Testis (tissue), 3 donors: ENCODE results near the gene HMBS. TPM values are rescaled to one million over a fixed set of nuclear protein-coding genes. Genes with fewer than 3 reads are reported as not detected.
A peak's percentile ranks its signal among the peaks of the same experiment; 100 is the strongest.

Experiments
- DNase-seq: peaks from one replicate; pipeline ENCODE4 v3.0.0-alpha.2; 2019
- H3K27ac ChIP-seq, 2 donors: fragments of 200-600 bp; sonication (generic); one replicate each; pipeline ENCODE4 v1.5.1; 2019
- H3K27me3 ChIP-seq: fragments of 200-600 bp; sonication (generic); one replicate; pipeline ENCODE4 v1.5.1; 2019
- H3K36me3 ChIP-seq: fragments of 200-600 bp; sonication (generic); one replicate; pipeline ENCODE4 v1.5.1; 2017; ENCODE audit warnings: low read depth; ENCODE audit errors: missing control alignments
- H3K4me1 ChIP-seq: fragments of 200-600 bp; sonication (generic); one replicate; pipeline ENCODE4 v1.5.1; 2019
- H3K4me3 ChIP-seq, 2 donors: fragments of 200-600 bp; sonication (generic); one replicate each; pipeline ENCODE4 v1.5.1; 2017 to 2019
- H3K9me3 ChIP-seq: fragments of 200-600 bp; sonication (generic); one replicate; pipeline ENCODE4 v1.5.1; 2017
- POLR2A ChIP-seq: fragments of 450-650 bp; IDR thresholded peaks from one replicate; pipeline ENCODE4 v1.6.1; 2017; ENCODE audit warnings: antibody characterized with exemption, mild to moderate bottlenecking, moderate library complexity
- WGBS, 2 donors: methylation state at CpG; one replicate each; pipeline ENCODE4 v1.1.5; 2018; 5-methylcytosine and 5-hydroxymethylcytosine counted together
- intact Hi-C: fragments of 100-400 bp; cut with DNase I; formaldehyde crosslinking; loops from one replicate; pipeline ENCODE4 v1.15.1; 2023; ENCODE audit warnings: low total_unique reads
- polyA plus RNA-seq: library from polyadenylated mRNA; stranded (reverse); fragments of 350-450 nt; fragmentation: Illumina TruSeq; extraction: RNeasy Lipid Tissue Mini Kit (QIAGEN cat#74804); gene quantifications from one replicate; pipeline ENCODE4 v1.2.3, GENCODE V29; 2014; ENCODE audit warnings: low read depth, low replicate concordance; ENCODE audit not compliant: insufficient read depth
- total RNA-seq, 2 donors: library from RNA; depleted of rRNA; stranded (reverse); fragments of >200 nt; gene quantifications; one replicate each; pipeline ENCODE4 v1.2.3, GENCODE V29; 2016
- TF ChIP-seq, protein P1 (sequence below), 3 experiments: fragments of 450-650 bp in 2 of 3; fragments of 200-600 bp in 1 of 3; sonication (generic) in 1 of 3; IDR thresholded peaks; one replicate each; pipeline ENCODE4 v1.5.1; 2016 to 2019; ENCODE audit warnings: antibody characterized with exemption in 3 of 3, mild to moderate bottlenecking in 2 of 3, moderate library complexity in 1 of 3

Gene HMBS
- total and polyA plus RNA-seq, 3 donors from 2014 or later: 14.0 to 17.3 (median 17.0) TPM

DNA sequence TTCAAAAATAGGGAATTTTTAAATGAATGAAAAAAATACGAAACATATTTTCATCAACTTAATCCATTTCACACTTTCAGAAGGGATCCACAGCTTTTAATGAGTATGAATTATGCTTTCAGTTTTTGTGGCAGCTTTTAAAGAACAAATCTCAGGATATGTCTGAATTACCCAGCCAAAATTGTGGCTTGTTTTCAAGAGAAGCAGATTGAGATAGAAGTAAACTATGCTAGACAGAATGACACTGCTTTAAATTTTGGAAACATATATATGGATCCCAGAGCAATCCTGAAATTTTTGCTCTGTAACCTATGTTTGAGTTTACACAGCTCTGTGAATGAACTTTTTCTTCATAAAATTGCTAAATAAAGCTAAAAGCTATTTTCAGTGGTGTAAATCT lies 34.3 kb downstream of the HMBS start:
- intact Hi-C loops: no loop called here
- peaks cover 9% of the 10 kb centered on the region for H3K4me1 ChIP-seq
- no peak overlapping the region for H3K4me3 ChIP-seq
- no peak for DNase-seq
- 89 to 96% methylated on average over 1 of the region's 1 CpG for WGBS, 2 donors
- TF ChIP-seq POLR2A: no peak
- TF ChIP-seq, protein P1, sequence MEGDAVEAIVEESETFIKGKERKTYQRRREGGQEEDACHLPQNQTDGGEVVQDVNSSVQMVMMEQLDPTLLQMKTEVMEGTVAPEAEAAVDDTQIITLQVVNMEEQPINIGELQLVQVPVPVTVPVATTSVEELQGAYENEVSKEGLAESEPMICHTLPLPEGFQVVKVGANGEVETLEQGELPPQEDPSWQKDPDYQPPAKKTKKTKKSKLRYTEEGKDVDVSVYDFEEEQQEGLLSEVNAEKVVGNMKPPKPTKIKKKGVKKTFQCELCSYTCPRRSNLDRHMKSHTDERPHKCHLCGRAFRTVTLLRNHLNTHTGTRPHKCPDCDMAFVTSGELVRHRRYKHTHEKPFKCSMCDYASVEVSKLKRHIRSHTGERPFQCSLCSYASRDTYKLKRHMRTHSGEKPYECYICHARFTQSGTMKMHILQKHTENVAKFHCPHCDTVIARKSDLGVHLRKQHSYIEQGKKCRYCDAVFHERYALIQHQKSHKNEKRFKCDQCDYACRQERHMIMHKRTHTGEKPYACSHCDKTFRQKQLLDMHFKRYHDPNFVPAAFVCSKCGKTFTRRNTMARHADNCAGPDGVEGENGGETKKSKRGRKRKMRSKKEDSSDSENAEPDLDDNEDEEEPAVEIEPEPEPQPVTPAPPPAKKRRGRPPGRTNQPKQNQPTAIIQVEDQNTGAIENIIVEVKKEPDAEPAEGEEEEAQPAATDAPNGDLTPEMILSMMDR (IDR thresholded peaks at IDR 0.05): no peak
- no peak overlapping the region for H3K27ac ChIP-seq
- no peaks in the 10 kb centered on the region for H3K9me3 ChIP-seq
- no peaks in the 10 kb centered on the region for H3K36me3 ChIP-seq
- H3K27me3 ChIP-seq: no peaks in the 10 kb centered on the region

DNA sequence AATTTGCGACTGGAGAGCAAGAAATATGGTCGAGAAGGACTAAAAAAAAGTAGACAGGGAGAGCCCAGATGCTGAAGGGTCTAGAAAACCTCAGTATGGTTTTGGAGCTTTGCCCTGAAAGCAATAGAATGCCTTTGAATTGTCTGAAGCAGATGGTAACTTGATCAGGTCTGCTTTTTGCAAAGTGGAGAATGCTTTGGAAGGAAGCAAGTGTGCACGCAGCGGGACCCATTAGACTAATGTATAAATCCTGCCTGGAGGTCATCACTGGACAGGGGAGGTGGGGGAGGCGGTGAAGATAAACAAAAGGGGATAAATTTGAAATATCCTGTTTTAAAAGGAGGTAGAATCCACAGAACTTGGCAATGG lies 35.9 kb downstream of the HMBS start:
- no peak for TF ChIP-seq POLR2A
- TF ChIP-seq, protein P1 (IDR thresholded peaks at IDR 0.05): no peak
- H3K27me3 ChIP-seq: no peaks in the 10 kb centered on the region
- no peaks in the 10 kb centered on the region for H3K9me3 ChIP-seq
- H3K36me3 ChIP-seq: no peaks in the 10 kb centered on the region
- intact Hi-C loops: no loop called here
- H3K4me3 ChIP-seq: peak overlapping the region; percentile 75 to 94
- peaks cover 9% of the 10 kb centered on the region for H3K4me1 ChIP-seq
- H3K27ac ChIP-seq: peak overlapping the region; percentile 57 to 71
- DNase-seq: peak; percentile 32
- 7 to 12% methylated on average over 5 of the region's 5 CpGs for WGBS, 2 donors

DNA sequence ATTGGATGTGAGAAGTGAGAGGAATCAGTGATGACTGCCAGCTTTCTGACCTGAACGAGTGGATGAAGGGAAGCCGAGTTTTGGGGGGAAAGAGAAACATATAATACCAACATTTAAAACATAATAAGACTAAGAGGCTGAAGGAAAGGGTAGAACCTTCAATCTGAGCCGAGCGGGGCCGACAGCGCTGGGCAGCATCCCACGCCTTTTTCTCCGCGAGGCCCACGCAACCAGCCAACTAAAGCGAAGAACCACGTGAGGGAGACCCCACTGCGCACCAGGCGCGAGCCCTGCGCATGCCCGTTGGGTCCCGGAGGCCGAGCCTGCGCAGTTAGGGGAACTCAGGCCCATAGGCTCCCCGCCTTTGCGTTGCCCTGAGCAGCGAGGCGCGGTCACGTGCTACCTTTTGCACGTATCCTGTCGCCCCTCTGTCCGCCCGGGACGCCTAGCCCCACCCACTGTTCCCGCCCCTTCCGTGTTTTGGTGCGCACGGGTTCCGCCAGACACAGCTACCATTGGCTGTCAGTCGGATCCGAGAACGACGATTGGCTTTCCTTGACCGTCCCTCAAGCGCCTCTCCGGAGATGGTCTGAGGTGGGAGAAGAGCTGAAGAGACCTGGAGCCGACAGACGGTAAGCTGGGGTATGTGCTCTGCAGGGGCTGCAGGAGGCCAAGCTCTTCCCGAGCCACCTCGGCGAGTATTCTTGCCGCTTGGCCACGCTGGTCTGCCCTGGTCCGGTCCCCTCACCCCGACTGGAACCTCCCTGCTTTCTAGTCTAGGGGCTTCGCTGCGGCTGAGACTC lies 36.5 kb downstream of the HMBS start, which contains the start of gene HINFP:
TSS of gene HINFP (plus strand) at position 573 of the 803 bp plus-strand sequence. CDS start 5,365 bp downstream, outside the sequence.
- peak; percentile 100 for DNase-seq
- intact Hi-C loops: no loop called here
- Histone ChIP-seq H3K27ac (peak within 1 kb of the TSS; percentile 57 to 71), H3K4me3 (peak within 1 kb of the TSS; percentile 75 to 94), H3K9me3 (no peaks in the 10 kb centered on the region), H3K4me1 (peaks cover 9% of the 10 kb centered on the region), H3K36me3 (no peaks in the 10 kb centered on the region), H3K27me3 (no peaks in the 10 kb centered on the region)
- WGBS, 2 donors: 0 to 3% methylated on average over 25 to 54 of the region's 54 CpGs
- TF ChIP-seq, protein P1 (IDR thresholded peaks at IDR 0.05): no peak
- no peak for TF ChIP-seq POLR2A

DNA sequence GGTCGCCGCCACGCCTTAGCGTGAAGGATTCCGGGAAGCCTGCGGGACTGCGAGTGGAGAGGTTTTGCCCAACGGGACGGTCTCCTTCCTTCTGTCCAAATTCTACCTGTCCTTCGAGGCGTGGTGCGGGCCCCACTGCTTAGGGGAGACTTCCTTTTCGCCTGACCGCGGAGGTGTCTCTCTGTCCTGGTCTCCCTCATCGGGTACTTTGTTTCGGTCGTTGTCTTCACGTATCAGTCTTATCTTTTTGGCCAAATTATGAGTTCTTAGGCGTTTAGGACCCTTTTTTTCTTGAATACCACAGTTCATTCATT lies 37.1 kb downstream of the HMBS start:
- 0 to 1% methylated on average over 16 to 20 of the region's 20 CpGs for WGBS, 2 donors
- H3K4me3 ChIP-seq: peak overlapping the region; percentile 75 to 94
- H3K4me1 ChIP-seq: peaks cover 14% of the 10 kb centered on the region
- intact Hi-C loops: no loop called here
- TF ChIP-seq, protein P1 (IDR thresholded peaks at IDR 0.05): no peak
- no peak for TF ChIP-seq POLR2A
- no peak for DNase-seq
- peak overlapping the region; percentile 56 to 64 for H3K27ac ChIP-seq
- H3K9me3 ChIP-seq: no peaks in the 10 kb centered on the region
- no peaks in the 10 kb centered on the region for H3K27me3 ChIP-seq
- no peaks in the 10 kb centered on the region for H3K36me3 ChIP-seq

DNA sequence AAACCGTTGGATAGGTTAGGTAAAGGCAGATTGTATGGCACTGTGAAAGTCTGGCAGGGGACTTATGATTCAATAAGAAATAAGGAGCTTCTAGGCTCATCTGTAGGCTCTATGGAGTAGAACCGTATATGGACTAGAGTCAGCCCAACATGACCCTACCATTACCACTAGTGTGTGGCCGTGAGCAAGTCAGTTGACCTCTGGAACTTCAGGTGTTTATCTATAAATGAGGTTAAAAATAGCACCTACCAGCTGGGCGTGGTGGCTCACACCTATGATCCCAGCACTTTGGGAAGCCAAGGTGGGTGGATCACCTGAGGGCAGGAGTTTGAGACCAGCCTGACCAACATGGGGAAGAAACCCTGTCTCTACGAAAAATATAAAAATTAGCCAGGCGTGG lies 41.1 kb downstream of the HMBS start:
- no peaks in the 10 kb centered on the region for H3K27me3 ChIP-seq

More for the DNA sequence above, 41.1 kb downstream of the HMBS start:
- 87 to 94% methylated on average over 6 of the region's 6 CpGs for WGBS, 2 donors
- no peak overlapping the region for H3K4me3 ChIP-seq
- H3K36me3 ChIP-seq: no peaks in the 10 kb centered on the region
- peaks cover 14% of the 10 kb centered on the region for H3K4me1 ChIP-seq
- TF ChIP-seq, protein P1 (IDR thresholded peaks at IDR 0.05): no peak
- no peak for TF ChIP-seq POLR2A
- intact Hi-C loops: no loop called here
- no peak overlapping the region for H3K27ac ChIP-seq
- DNase-seq: no peak
- no peaks in the 10 kb centered on the region for H3K9me3 ChIP-seq
